ENCODE results near the gene PRR19. TPM values are rescaled to one million over a fixed set of nuclear protein-coding genes. Genes with fewer than 3 reads are reported as not detected.
"Not testable (repeated sequence)": the region's sequence is repeated elsewhere in the genome, so short reads cannot be mapped to it uniquely, and the experiment has no call there.

The PRR19 gene
- total and polyA plus RNA-seq, 4 donors: 0.23 to 0.45 TPM; not detected in 2

DNA sequence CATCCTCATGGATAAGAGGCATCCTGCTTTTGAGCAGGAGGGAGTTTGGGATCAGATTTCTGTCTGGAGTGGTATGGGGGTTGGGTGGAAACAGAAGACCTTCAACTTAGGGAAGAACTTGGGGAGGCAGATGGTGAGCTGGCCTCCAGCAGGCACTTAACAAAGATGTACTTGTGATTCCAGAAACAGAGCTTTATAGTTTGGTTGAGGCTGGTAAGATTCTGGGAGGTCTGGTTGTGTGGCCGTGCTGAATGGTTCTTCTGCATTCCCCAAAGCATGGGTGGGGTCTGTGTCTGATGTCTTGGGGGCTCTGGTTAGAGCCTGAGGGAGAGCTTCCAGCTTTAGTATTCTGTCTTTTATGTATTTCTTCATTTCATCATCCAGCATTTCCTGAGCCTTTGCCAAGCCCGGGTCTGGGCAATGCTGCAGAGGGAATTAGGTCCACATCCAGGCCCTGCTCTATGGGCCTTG lies 28.3 kb downstream of the PRR19 start:
- intact Hi-C loops (cut with DNase I): no loop called here
- Histone ChIP-seq H3K27ac (ENCODE audit: low read depth in 1 of 2, low read length in 2 of 2) (no peak overlapping the region), H3K9me3 (ENCODE audit: control insufficient read depth, low read length) (no peaks in the 10 kb centered on the region), H3K27me3 (ENCODE audit: control insufficient read depth in 1 of 2, insufficient read depth in 2 of 2, low read length in 1 of 2) (no peaks in the 10 kb centered on the region), H3K36me3 (ENCODE audit: control insufficient read depth in 1 of 2, insufficient read depth in 2 of 2, low read length in 1 of 2) (no peaks in the 10 kb centered on the region), H3K4me1 (ENCODE audit: control insufficient read depth in 1 of 2, insufficient read depth in 2 of 2, low read length in 2 of 2) (no peaks in the 10 kb centered on the region), H3K4me3 (ENCODE audit: low read length in 2 of 2) (no peak overlapping the region)
- WGBS, 2 donors: 40 to 49% methylated on average over 2 of the region's 2 CpGs
- no peak for ATAC-seq (ENCODE audit: low FRiP score)
- DNase-seq: no peak

GRCh38 chr19:42331333-42331732 lies 29.4 kb downstream of the PRR19 start:
- H3K27ac ChIP-seq (ENCODE audit: low read depth in 1 of 2, low read length in 2 of 2); DNase-seq; H3K36me3 ChIP-seq (ENCODE audit: control insufficient read depth in 1 of 2, insufficient read depth in 2 of 2, low read length in 1 of 2); intact Hi-C loops (cut with DNase I); H3K4me3 ChIP-seq (ENCODE audit: low read length in 2 of 2); H3K27me3 ChIP-seq (ENCODE audit: control insufficient read depth in 1 of 2, insufficient read depth in 2 of 2, low read length in 1 of 2); H3K9me3 ChIP-seq (ENCODE audit: control insufficient read depth, low read length); ATAC-seq (ENCODE audit: low FRiP score); H3K4me1 ChIP-seq (ENCODE audit: control insufficient read depth in 1 of 2, insufficient read depth in 2 of 2, low read length in 2 of 2): not testable (repeated sequence)
- WGBS, 2 donors: 79 to 80% methylated on average over 3 of the region's 3 CpGs

DNA sequence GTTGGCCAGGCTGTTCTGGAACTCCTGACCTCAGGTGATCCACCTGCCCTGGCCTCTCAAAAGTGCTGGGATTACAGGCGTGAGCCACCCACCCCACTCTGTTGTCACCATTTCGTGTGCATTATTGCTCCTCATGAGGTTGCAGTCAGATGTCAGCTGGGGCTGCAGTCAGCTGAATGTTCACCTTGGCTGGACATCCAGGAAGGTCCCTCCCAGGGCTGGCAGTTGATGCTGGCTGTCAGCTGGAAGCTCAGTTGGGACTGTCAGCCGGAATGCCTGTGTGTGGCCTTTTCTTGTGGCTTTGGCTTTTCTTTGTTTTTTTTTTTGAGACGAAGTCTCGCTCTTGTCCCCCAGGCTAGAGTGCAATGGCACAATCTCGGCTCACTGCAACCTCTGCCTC lies 30.1 kb downstream of the PRR19 start:
- Histone ChIP-seq H3K36me3 (ENCODE audit: control insufficient read depth in 1 of 2, insufficient read depth in 2 of 2, low read length in 1 of 2) (peaks cover 0 to 3% of the 10 kb centered on the region in 2 donors), H3K27me3 (ENCODE audit: control insufficient read depth in 1 of 2, insufficient read depth in 2 of 2, low read length in 1 of 2) (no peaks in the 10 kb centered on the region), H3K9me3 (ENCODE audit: control insufficient read depth, low read length) (no peaks in the 10 kb centered on the region), H3K4me3 (ENCODE audit: low read length in 2 of 2) (no peak overlapping the region), H3K27ac (ENCODE audit: low read depth in 1 of 2, low read length in 2 of 2) (no peak overlapping the region), H3K4me1 (ENCODE audit: control insufficient read depth in 1 of 2, insufficient read depth in 2 of 2, low read length in 2 of 2) (no peaks in the 10 kb centered on the region)
- 91 to 92% methylated on average over 6 of the region's 6 CpGs for WGBS, 2 donors
- DNase-seq: no peak
- intact Hi-C loops (cut with DNase I): no loop called here
- no peak for ATAC-seq (ENCODE audit: low FRiP score)

DNA sequence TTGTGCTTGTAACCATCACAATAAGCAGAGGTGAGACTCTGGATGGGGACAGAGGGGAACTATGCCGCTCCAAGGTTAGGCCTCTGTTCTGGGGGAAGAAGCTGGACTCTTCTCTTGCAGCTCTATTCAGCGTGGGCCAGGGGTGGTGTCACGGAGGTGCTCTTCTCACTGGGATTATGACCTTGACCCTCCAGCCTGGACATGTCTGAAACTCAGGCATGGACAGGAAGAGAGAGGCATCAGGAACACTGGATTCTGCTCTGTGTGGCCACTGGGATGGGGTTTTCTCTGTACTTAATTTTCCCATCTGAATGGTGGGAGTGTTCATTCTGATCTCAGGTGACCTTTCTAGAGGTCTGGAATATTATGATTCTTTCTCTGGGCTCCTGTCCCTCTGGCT lies 31.1 kb downstream of the PRR19 start:
- WGBS, 2 donors: 91 to 92% methylated on average over 3 of the region's 3 CpGs
- H3K27me3 ChIP-seq (ENCODE audit: control insufficient read depth in 1 of 2, insufficient read depth in 2 of 2, low read length in 1 of 2): no peaks in the 10 kb centered on the region
- no peaks in the 10 kb centered on the region for H3K9me3 ChIP-seq (ENCODE audit: control insufficient read depth, low read length)
- H3K4me3 ChIP-seq (ENCODE audit: low read length in 2 of 2): no peak overlapping the region
- no peak overlapping the region for H3K27ac ChIP-seq (ENCODE audit: low read depth in 1 of 2, low read length in 2 of 2)
- H3K36me3 ChIP-seq (ENCODE audit: control insufficient read depth in 1 of 2, insufficient read depth in 2 of 2, low read length in 1 of 2): peaks cover 0 to 3% of the 10 kb centered on the region in 2 donors
- intact Hi-C loops (cut with DNase I): no loop called here
- no peaks in the 10 kb centered on the region for H3K4me1 ChIP-seq (ENCODE audit: control insufficient read depth in 1 of 2, insufficient read depth in 2 of 2, low read length in 2 of 2)
- ATAC-seq (ENCODE audit: low FRiP score): no peak
- no peak for DNase-seq

GRCh38 chr19:42333975-42334696 lies 32.2 kb downstream of the PRR19 start:
- ATAC-seq (ENCODE audit: low FRiP score) (no peak), DNase-seq (no peak)
- Histone ChIP-seq H3K4me3 (ENCODE audit: low read length in 2 of 2) (no peak overlapping the region), H3K36me3 (ENCODE audit: control insufficient read depth in 1 of 2, insufficient read depth in 2 of 2, low read length in 1 of 2) (peaks cover 0 to 3% of the 10 kb centered on the region in 2 donors), H3K27me3 (ENCODE audit: control insufficient read depth in 1 of 2, insufficient read depth in 2 of 2, low read length in 1 of 2) (no peaks in the 10 kb centered on the region), H3K4me1 (ENCODE audit: control insufficient read depth in 1 of 2, insufficient read depth in 2 of 2, low read length in 2 of 2) (no peaks in the 10 kb centered on the region), H3K9me3 (ENCODE audit: control insufficient read depth, low read length) (no peaks in the 10 kb centered on the region), H3K27ac (ENCODE audit: low read depth in 1 of 2, low read length in 2 of 2) (no peak overlapping the region)
- 88 to 91% methylated on average over 18 to 21 of the region's 21 CpGs for WGBS, 2 donors
- intact Hi-C loops (cut with DNase I): no loop called here

GRCh38 chr19:42334697-42335373 lies 32.9 kb downstream of the PRR19 start:
- H3K4me1 ChIP-seq (ENCODE audit: control insufficient read depth in 1 of 2, insufficient read depth in 2 of 2, low read length in 2 of 2): no peaks in the 10 kb centered on the region
- H3K36me3 ChIP-seq (ENCODE audit: control insufficient read depth in 1 of 2, insufficient read depth in 2 of 2, low read length in 1 of 2): peaks cover 0 to 3% of the 10 kb centered on the region in 2 donors
- ATAC-seq (ENCODE audit: low FRiP score) (no peak), DNase-seq (no peak)
- intact Hi-C loops (cut with DNase I): no loop called here
- no peaks in the 10 kb centered on the region for H3K27me3 ChIP-seq (ENCODE audit: control insufficient read depth in 1 of 2, insufficient read depth in 2 of 2, low read length in 1 of 2)
- no peak overlapping the region for H3K4me3 ChIP-seq (ENCODE audit: low read length in 2 of 2)
- WGBS, 2 donors: 91 to 92% methylated on average over 13 of the region's 13 CpGs
- no peaks in the 10 kb centered on the region for H3K9me3 ChIP-seq (ENCODE audit: control insufficient read depth, low read length)
- H3K27ac ChIP-seq (ENCODE audit: low read depth in 1 of 2, low read length in 2 of 2): no peak overlapping the region

- H3K27ac ChIP-seq (ENCODE audit: low read depth in 1 of 2, low read length in 2 of 2): no peak overlapping the region
- H3K36me3 ChIP-seq (ENCODE audit: control insufficient read depth in 1 of 2, insufficient read depth in 2 of 2, low read length in 1 of 2): peaks cover 0 to 3% of the 10 kb centered on the region in 2 donors
- no peaks in the 10 kb centered on the region for H3K27me3 ChIP-seq (ENCODE audit: control insufficient read depth in 1 of 2, insufficient read depth in 2 of 2, low read length in 1 of 2)
- no peak for ATAC-seq (ENCODE audit: low FRiP score)
- no peaks in the 10 kb centered on the region for H3K4me1 ChIP-seq (ENCODE audit: control insufficient read depth in 1 of 2, insufficient read depth in 2 of 2, low read length in 2 of 2)
- intact Hi-C loops (cut with DNase I): no loop called here
- DNase-seq: no peak
- H3K9me3 ChIP-seq (ENCODE audit: control insufficient read depth, low read length): no peaks in the 10 kb centered on the region
- 86 to 89% methylated on average over 7 of the region's 7 CpGs for WGBS, 2 donors
- no peak overlapping the region for H3K4me3 ChIP-seq (ENCODE audit: low read length in 2 of 2)
Measured at GRCh38 chr19:42335374-42335936, 33.5 kb downstream of the PRR19 start.

GRCh38 chr19:42335971-42336370 lies 34.0 kb downstream of the PRR19 start:
- no peaks in the 10 kb centered on the region for H3K27me3 ChIP-seq (ENCODE audit: control insufficient read depth in 1 of 2, insufficient read depth in 2 of 2, low read length in 1 of 2)
- H3K36me3 ChIP-seq (ENCODE audit: control insufficient read depth in 1 of 2, insufficient read depth in 2 of 2, low read length in 1 of 2): peaks cover 0 to 3% of the 10 kb centered on the region in 2 donors
- DNase-seq (no peak), ATAC-seq (ENCODE audit: low FRiP score) (no peak)
- intact Hi-C loops (cut with DNase I): no loop called here
- H3K4me1 ChIP-seq (ENCODE audit: control insufficient read depth in 1 of 2, insufficient read depth in 2 of 2, low read length in 2 of 2): no peaks in the 10 kb centered on the region
- no peaks in the 10 kb centered on the region for H3K9me3 ChIP-seq (ENCODE audit: control insufficient read depth, low read length)
- whole genome bisulfite sequencing, 2 donors: 90 to 94% methylated on average over 19 of the region's 19 CpGs
- H3K4me3 ChIP-seq (ENCODE audit: low read length in 2 of 2): no peak overlapping the region
- H3K27ac ChIP-seq (ENCODE audit: low read depth in 1 of 2, low read length in 2 of 2): no peak overlapping the region

Measured in aorta (tissue), 5 donors.